ENCODE measurements around the gene TAF3. TPM values are rescaled to one million over a fixed set of nuclear protein-coding genes. Genes with fewer than 3 reads are reported as not detected.

The TAF3 gene
- total RNA-seq, 4 donors from 2014 or later, result 11.7 to 12.6 (median 12.4) TPM

GRCh38 chr10:8035006-8035640, 216.8 kb downstream of the TAF3 start:
- H3K36me3 ChIP-seq, result no peaks in the 10 kb centered on the region
- H3K27ac ChIP-seq, result no peak overlapping the region
- no peak overlapping the region for H3K4me3 ChIP-seq
- WGBS, 2 donors, result 6 to 8% methylated on average over 28 to 32 of the region's 32 CpGs
- H3K9me3 ChIP-seq, result no peaks in the 10 kb centered on the region
- H3K4me1 ChIP-seq, result peaks cover 0 to 48% (median 13%) of the 10 kb centered on the region in 4 donors
- peaks cover 7 to 99% of the 10 kb centered on the region in 2 donors for H3K27me3 ChIP-seq
- no peak for DNase-seq (ENCODE audit: low spot score in 2 of 2)
- no peak for TF ChIP-seq POLR2A (IDR thresholded peaks at IDR 0.05)
- no peak for TF ChIP-seq EP300 (IDR thresholded peaks at IDR 0.05)
- TF ChIP-seq CTCF (IDR thresholded peaks at IDR 0.05), result no peak

- H3K27ac ChIP-seq, result no peak overlapping the region
- peaks cover 7 to 99% of the 10 kb centered on the region in 2 donors for H3K27me3 ChIP-seq
- peaks cover 0 to 48% (median 13%) of the 10 kb centered on the region in 4 donors for H3K4me1 ChIP-seq
- H3K4me3 ChIP-seq, result no peak overlapping the region
- WGBS, 2 donors, result 4 to 5% methylated on average over 37 to 42 of the region's 47 CpGs
- no peak for TF ChIP-seq EP300 (IDR thresholded peaks at IDR 0.05)
- no peak for TF ChIP-seq POLR2A (IDR thresholded peaks at IDR 0.05)
- TF ChIP-seq CTCF (IDR thresholded peaks at IDR 0.05), result no peak
- no peaks in the 10 kb centered on the region for H3K9me3 ChIP-seq
- no peaks in the 10 kb centered on the region for H3K36me3 ChIP-seq
- DNase-seq (ENCODE audit: low spot score in 2 of 2), result no peak
Measured at GRCh38 chr10:8035641-8036470, 217.6 kb downstream of the TAF3 start.

GRCh38 chr10:8036506-8037198, 218.3 kb downstream of the TAF3 start:
- TF ChIP-seq POLR2A (IDR thresholded peaks at IDR 0.05), result no peak
- TF ChIP-seq CTCF (IDR thresholded peaks at IDR 0.05), result no peak
- no peak for TF ChIP-seq EP300 (IDR thresholded peaks at IDR 0.05)
- 7 to 8% methylated on average over 18 of the region's 18 CpGs for WGBS, 2 donors
- peaks cover 7 to 99% of the 10 kb centered on the region in 2 donors for H3K27me3 ChIP-seq
- DNase-seq (ENCODE audit: low spot score in 2 of 2), result no peak
- H3K9me3 ChIP-seq, result no peaks in the 10 kb centered on the region
- no peaks in the 10 kb centered on the region for H3K36me3 ChIP-seq
- no peak overlapping the region for H3K4me3 ChIP-seq
- no peak overlapping the region for H3K27ac ChIP-seq
- H3K4me1 ChIP-seq, result peaks cover 0 to 48% (median 13%) of the 10 kb centered on the region in 4 donors

GRCh38 chr10:8037199-8037801, 219.0 kb downstream of the TAF3 start:
- 5 to 8% methylated on average over 32 of the region's 32 CpGs for WGBS, 2 donors
- Histone ChIP-seq H3K4me1 (peaks cover 0 to 49% (median 13%) of the 10 kb centered on the region in 4 donors), H3K27me3 (peaks cover 7 to 99% of the 10 kb centered on the region in 2 donors), H3K27ac (no peak overlapping the region), H3K4me3 (no peak overlapping the region), H3K36me3 (no peaks in the 10 kb centered on the region), H3K9me3 (no peaks in the 10 kb centered on the region)
- TF ChIP-seq POLR2A (IDR thresholded peaks at IDR 0.05), result no peak
- TF ChIP-seq EP300 (IDR thresholded peaks at IDR 0.05), result no peak
- no peak for TF ChIP-seq CTCF (IDR thresholded peaks at IDR 0.05)
- DNase-seq (ENCODE audit: low spot score in 2 of 2), result no peak
